Fibroblast of the conjunctiva (primary cell): ENCODE data around the gene PXDC1.
"Not testable (repeated sequence)": the region's sequence is repeated elsewhere in the genome, so short reads cannot be mapped to it uniquely, and the experiment has no call there.

ENCODE experiments used
- DNase-seq: peaks from one replicate; pipeline ENCODE4 v3.0.0-alpha.2; 2010; ENCODE audit warnings: low read depth

The PXDC1 gene

DNA sequence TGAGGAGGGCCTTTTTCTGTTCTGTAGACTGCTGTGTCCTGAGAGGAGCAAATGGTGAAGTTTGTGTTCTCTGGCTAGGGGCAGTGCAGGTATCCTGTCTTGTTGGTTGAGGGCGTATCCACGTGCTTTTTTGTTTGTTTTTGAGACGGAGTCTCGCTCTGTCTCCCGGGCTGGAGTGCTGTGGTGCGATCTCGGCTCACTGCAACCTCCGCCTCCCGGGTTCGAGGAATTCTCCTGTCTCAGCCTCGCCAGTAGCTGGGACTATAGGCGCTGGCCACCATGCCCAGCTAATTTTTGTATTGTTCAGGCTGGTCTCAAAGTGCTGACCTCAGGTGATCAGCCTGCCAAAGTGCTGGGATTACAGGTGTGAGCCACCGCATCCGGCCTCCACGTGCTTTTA is 10.8 kb upstream of the PXDC1 start:
- DNase-seq: no peak

DNA sequence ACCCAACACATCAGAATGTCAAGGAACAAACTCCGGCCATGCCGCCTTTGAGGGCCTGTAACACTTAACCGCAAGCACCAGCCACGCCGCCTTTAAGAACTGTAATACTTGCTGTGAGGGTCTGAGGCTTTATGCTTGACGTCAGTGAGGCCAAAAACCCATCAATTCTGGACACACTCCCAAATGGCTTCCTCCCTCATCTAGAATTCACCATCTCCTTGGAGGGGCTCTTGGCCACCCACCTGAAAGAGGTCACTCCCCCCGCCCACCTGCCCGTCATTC is 10.4 kb upstream of the PXDC1 start:
- DNase-seq: no peak

- peak; percentile 79 for DNase-seq
Observed at GRCh38 chr6:3759646-3760232, 8.2 kb upstream of the PXDC1 start.

- no peak for DNase-seq
Observed at GRCh38 chr6:3758842-3759144, 7.3 kb upstream of the PXDC1 start.

GRCh38 chr6:3757998-3758841 is 6.7 kb upstream of the PXDC1 start:
- DNase-seq: not testable (repeated sequence)

DNA sequence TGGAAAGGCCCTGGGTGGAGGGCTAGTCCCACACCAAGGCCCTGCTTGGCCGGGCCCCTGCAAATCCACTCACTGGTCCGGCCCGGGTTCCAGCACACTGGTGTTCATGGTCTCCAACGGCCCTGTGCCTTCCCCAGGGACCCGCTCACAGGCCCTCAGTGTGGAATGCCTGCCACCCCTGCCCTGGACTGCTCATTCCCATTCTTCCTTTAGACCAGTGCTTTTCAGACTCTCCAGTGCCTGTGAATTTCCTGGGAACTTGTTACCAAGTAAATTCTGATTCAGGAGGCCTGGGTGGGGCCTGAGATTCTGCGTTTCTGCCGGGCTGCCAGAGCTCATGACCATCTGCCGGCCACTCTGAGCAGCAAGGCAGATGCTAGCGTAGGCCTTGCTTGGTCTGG is 5.7 kb upstream of the PXDC1 start:
- no peak for DNase-seq

DNA sequence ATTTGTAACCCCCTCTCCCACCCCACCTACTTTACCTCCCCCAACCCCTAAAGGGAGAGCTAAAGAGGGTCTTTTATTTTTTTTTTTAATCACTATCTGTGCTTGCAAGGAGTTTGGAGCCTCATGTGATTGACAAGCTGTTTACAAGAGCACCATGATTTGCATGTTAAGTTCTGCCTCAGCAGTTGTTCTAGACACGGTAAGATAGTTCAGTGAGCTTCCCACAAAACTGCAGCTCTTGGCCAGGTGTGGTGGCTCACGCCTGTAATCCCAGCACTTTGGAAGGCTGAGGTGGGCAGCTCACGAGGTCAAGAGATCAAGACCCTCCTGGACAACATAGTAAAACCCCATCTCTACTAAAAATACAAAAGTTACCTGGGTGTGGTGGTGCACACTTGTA is 5.0 kb upstream of the PXDC1 start:
- no peak for DNase-seq

DNA sequence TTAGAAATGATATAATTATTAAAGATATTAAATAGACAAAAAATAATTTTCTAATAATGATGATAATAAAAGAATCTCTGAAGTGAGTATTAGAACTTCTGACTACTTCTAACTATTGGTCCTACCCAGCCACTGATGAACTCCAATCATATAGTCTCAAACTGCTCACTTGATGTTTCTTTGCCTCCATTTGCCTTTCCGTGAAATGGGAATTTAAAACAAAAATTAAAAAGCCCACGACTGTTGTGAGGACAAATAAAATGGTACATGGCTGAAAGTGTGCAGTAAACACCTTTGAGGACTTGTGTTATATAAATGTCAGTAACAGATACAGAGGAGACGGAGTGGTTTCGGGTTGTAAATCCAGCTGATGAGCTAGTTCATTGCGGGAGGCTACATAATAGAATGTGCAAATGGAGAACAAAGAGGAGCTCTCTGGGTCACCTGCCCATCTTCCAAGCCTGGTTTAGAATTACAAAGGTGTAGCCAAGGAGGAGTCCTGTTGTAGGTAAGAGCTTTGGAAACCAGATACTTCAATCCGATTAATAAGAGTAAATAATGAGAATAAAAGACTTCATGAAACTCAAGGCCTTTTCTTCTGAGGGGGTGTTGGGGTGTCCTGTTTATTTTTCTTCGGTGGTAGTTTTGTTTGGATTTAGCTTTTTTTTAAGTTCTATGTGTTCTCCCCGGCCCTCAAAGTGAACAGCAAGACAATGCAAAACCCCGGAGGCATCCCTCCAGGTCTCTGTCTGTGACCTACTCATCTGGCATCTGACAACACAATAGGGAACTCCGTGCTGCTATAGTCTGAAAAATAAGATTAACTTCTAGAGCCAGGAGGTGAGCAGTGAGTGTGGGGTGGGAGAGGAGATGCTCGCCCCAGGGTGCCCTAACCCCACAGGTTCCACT is 4.4 kb upstream of the PXDC1 start:
- no peak for DNase-seq

DNA sequence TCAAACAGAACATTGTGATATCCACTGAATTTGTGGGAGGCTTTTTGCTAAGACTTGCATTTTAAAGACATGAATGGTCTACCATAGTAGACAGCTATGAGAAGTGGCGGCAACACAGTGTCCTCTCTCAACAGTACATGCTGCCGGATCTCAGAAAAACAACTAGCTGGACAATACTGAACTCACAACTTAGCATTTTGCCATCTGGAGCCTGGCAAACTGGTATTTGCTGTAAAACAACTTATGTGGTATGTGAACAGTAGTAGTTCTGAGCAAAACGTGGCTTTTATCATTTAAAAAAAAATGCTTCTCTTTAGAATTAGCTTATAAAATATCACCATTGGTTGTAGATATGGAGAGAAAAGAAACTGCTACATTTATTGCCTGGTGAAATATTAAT is 3.3 kb upstream of the PXDC1 start:
- DNase-seq: no peak

DNA sequence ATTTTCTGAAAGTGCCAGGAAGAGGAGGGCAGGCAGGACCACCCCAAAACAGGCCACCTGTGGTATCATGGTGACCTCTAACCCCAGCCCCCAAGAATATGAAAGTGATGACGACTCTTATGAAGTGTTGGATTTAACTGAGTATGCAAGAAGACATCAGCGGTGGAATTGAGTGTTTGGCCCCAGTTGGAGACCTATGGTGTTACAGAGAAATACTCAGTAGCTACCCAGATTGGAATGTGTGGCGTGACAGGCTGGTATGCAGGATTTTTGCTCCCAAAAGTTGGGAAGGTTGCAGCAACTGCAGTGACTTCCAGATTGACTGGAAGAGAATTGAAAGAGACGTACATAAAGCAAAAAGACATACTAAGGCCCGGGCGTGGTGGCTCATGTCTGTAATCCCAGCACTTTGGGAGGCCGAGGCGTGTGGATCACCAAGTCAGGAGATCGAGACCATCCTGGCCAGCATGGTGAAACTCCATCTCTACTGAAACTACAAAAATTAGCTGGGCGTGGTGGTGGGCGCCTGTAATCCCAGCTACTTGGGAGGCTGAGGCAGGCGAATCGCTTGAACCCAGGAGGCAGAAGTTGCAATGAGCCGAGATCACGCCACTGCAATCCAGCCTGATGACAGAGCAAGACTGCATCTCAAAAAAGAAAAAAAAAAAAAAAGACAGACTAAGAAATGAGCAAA is 2.7 kb upstream of the PXDC1 start:
- DNase-seq: not testable (repeated sequence)

GRCh38 chr6:3753228-3753835 is 1.8 kb upstream of the PXDC1 start:
- DNase-seq: no peak

DNA sequence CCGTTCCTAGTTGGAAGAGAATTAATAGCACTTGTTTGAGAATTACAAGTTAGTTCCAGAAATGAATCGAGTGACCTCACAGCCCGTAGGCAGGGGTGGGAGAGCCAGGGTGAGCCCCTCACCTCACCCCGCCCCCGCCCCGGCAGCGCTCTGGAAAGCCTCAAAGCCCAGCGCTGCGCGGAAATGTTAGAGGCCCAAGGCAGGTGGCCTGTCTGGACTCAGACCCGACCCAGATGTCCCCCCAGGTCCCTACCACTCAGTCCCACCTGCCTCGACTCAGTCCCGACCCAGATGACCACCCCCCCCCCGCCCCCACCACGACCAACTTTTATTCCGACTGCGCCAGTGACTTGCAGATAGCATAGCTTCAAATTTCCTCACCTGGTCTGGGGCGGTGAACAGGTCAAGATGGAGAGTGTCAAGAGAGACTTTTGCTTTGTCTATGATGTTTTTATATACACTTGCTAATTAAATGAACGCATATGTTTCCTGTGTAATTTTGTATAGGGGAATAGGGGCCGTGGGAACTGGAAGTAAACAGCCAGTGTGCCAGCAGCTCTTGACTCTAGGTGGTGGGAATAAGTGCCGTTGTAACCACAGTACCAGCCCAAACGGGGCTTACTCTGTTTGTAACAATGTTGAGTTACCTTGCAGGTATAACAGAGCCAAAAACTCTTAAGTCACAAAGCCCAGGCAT is 1.2 kb upstream of the PXDC1 start:
- DNase-seq: no peak

- peak; percentile 89 for DNase-seq
Observed at GRCh38 chr6:3751730-3752530, 417 bp upstream of the PXDC1 start.

- no peak for DNase-seq
Observed at GRCh38 chr6:3750317-3751076, 1.0 kb downstream of the PXDC1 start.

DNA sequence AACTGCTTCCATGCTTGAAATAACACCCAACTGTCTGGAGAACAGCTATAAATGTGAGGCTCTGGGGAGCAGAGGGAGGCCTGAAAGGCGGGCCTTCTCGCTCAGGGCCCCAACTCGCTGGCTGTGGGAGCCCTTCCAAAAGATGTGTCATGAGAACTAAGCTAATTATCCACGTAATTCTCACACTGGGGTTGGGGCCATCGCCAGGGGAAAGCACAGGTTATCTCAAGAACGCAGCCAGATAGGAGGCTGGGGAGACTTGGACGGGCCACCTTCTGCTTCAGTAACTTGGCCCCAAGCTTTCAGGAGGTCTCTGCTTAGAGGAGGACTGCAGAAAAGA is 1.6 kb downstream of the PXDC1 start:
- peak; percentile 55 for DNase-seq

GRCh38 chr6:3749067-3749841 is 2.3 kb downstream of the PXDC1 start:
- DNase-seq: no peak

DNA sequence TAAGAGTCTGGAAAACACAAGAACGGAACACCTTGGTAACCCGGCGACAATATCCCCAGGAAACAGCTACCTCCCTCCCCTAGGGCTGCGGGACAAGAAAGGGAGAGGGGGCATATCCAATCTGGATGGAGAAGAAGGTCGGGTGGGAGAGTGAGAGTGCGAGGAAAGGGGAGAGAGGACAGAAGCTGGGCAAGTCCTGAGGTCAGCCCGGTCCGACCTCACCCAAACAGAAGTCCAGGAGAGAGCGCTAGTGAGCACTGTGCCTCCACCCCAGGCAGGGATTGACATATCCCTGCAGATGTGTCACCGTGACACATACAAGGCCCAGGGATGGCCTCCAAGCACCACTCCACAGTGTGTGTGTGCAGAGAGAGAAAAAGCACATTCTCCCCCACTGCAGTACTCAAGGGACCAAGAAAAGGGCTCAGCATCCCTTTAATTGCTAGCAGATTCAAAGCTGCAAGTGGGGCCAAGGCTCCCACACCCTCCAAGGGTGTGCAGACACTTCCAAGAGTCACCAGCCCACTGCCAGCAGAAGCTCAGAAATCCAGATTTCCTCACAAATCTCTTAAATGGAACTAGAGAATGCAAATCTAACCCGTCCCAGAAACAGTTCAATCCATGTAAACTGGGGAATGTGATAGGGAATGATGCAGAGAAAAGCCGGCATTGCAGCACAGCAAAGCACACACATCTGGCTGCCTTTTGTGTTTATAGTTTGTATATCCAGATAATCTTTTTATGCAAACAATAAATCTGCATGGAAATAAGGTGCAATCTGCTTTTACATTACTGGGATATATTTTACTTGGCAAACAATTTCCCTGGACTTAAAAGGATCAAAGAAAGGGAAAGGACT is 3.1 kb downstream of the PXDC1 start:
- peak; percentile 85 for DNase-seq

DNA sequence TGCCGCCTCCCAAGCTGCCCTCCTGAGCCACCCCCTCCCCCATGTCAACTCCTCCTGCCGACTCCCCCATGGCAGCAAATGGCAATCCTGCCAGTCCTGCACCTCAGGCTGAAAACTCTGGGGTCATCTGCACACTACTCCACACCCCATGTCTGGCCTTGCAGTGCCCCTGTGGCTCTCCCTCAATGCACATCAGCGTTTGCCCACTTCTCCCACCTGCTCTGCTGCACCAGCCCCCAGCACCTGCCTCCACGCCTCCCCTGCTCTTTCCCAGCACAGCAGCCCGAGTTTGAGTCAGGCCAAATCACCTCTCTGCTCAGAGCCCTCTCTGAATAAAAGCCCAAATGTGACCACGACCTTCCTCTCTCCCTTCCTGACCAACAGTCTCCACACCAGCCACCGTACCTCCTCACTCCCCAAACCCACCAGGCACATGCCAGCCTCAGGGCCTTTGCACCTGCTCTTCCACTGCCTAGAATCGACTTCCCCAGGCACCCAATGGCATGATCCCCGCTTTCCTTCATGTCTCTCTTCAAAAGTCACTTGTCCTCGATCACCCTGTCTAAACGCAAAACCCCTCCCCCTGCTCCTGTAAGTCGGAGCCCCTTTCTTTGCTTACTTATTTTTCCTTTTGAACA is 4.3 kb downstream of the PXDC1 start:
- DNase-seq: no peak
